ENCODE measurements around the gene UBR2.
"Not testable (repeated sequence)": the region's sequence is repeated elsewhere in the genome, so short reads cannot be mapped to it uniquely, and the experiment has no call there.

Gene UBR2

GRCh38 chr6:42537536-42537935 is 26.3 kb upstream of the UBR2 start:
- Mint-ChIP-seq H3K9me3 (no peaks in the 10 kb centered on the region), H3K4me1 (no peaks in the 10 kb centered on the region), H3K27me3 (peaks cover 15% of the 10 kb centered on the region), H3K4me3 (no peak overlapping the region), H3K36me3 (no peaks in the 10 kb centered on the region), H3K27ac (no peak overlapping the region)
- CTCF ChIA-PET = interaction anchor here (0.7 to 4.0 kb wide), 4 partner anchors 10 to 323 kb away, joined by 3 to 24 read pairs (median 6); no protein-coding TSS in a partner anchor
- no peak for DNase-seq

DNA sequence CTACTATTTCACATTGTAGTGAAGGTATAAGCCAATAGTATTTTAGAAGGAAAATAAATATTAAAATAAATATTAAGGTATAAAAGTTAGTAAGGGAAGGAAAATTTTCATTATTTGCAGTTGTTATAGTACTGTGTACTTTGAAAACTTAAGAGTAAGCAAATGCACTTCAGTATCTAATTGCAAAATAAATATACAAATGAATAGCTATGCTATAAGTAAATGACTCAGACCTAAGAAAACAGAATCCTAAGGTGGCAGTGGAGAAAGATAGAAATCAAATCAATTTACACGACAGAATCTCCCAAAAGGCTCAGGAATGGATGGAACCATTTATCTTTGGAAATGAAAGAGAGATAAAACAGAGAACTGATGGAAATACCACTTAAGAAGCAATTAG is 24.7 kb upstream of the UBR2 start:
- no peak overlapping the region for H3K4me3 Mint-ChIP-seq
- CTCF ChIA-PET = no interaction called here
- H3K27me3 Mint-ChIP-seq = peaks cover 12% of the 10 kb centered on the region
- H3K27ac Mint-ChIP-seq = no peak overlapping the region
- no peaks in the 10 kb centered on the region for H3K36me3 Mint-ChIP-seq
- DNase-seq = no peak
- H3K9me3 Mint-ChIP-seq = no peaks in the 10 kb centered on the region
- H3K4me1 Mint-ChIP-seq = no peaks in the 10 kb centered on the region

DNA sequence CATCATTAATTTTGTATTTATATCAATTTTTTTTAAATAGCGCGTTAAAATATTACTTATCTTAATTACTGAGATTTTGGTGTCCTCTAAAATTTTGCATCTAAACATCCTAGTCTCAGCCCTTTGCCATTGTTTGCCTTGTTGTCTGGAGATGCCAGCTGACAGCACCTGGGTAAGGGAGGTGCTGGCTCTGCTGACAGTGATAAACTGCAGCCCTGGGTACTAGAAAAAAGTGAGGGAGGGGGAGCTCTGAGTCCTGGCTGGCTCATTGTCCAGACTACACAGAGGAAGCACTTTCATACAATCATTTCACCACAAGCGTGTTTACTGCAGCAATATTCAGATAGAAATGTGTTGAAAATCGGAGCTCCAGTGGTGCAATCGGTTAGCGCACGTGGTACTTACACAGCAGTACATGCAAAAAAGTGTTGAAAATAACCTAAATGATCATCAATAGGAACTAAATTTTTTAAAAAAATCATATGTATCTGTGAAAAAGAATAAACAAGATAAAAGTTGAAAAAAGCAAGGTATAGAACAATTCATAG is 18.5 kb upstream of the UBR2 start:
- Mint-ChIP-seq H3K4me3 (no peak overlapping the region), H3K4me1 (peaks cover 15% of the 10 kb centered on the region), H3K27me3 (peaks cover 12% of the 10 kb centered on the region), H3K36me3 (no peaks in the 10 kb centered on the region), H3K27ac (no peak overlapping the region), H3K9me3 (no peaks in the 10 kb centered on the region)
- CTCF ChIA-PET = interaction anchor here (1.0 to 4.4 kb wide), 4 partner anchors 10 to 331 kb away, joined by 5 to 64 read pairs (median 14); no protein-coding TSS in a partner anchor
- no peak for DNase-seq

GRCh38 chr6:42547407-42548329 is 16.2 kb upstream of the UBR2 start:
- H3K27me3 Mint-ChIP-seq = peaks cover 8% of the 10 kb centered on the region
- H3K4me1 Mint-ChIP-seq = peaks cover 15% of the 10 kb centered on the region
- H3K36me3 Mint-ChIP-seq = no peaks in the 10 kb centered on the region
- peak overlapping the region; percentile 42 for H3K27ac Mint-ChIP-seq
- peak; percentile 89 for DNase-seq
- H3K9me3 Mint-ChIP-seq = no peaks in the 10 kb centered on the region
- H3K4me3 Mint-ChIP-seq = peak overlapping the region; percentile 51
- CTCF ChIA-PET = interaction anchor here (0.6 to 4.4 kb wide), 71 partner anchors 9 to 504 kb away, joined by 3 to 64 read pairs (median 4); partner anchors contain the start of genes MRPS10, RPL7L1, TBCC and UBR2

DNA sequence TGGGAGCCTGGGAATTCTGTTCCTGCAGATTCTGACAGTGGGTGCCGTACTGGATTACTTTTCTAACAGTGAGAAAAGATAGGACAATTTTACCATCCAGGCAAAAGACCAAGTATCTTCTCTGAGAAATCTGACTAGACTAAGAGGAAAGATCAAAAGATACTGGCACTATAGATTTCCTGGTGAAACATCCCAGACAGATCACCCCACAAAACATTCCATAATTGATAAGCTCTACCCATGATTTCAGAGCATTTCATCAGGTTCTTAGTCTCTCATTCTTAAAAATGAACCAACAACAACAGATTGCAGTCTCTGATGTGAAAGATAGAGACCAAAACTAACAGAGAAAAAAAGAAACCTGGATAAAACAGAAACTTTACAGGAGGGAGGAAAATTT is 13.6 kb upstream of the UBR2 start:
- CTCF ChIA-PET = no interaction called here
- Mint-ChIP-seq H3K4me1 (peaks cover 23% of the 10 kb centered on the region), H3K9me3 (no peaks in the 10 kb centered on the region)

DNA sequence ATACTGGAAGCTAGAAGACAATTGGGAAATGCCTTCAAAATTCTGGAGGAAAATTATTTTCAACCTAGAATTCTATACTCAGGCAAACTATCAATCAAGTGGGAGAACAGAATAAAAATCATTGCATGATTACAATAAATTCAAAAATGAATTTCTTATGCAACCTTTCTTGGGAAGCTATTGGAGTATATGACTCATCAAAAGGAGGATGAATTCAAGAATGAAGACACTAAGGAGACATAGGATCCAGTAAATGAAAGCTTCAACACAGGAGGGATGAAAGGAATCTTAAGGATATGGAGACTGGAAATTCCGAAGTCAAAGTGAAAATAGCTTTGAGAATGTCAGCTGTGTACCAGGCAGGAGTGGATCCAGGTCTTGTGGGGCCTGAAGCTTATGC is 12.6 kb upstream of the UBR2 start:
- Mint-ChIP-seq H3K4me3 (no peak overlapping the region), H3K36me3 (no peaks in the 10 kb centered on the region), H3K27ac (no peak overlapping the region), H3K27me3 (peaks cover 18% of the 10 kb centered on the region), H3K9me3 (no peaks in the 10 kb centered on the region), H3K4me1 (peaks cover 29% of the 10 kb centered on the region)
- CTCF ChIA-PET = interaction anchor here (0.9 to 1.7 kb wide), 4 partner anchors 12 to 291 kb away, joined by 3 to 5 read pairs (median 4); partner anchors contain the start of gene UBR2
- DNase-seq = no peak

More for the DNA sequence above, 13.6 kb upstream of the UBR2 start:
- DNase-seq = no peak
- Mint-ChIP-seq H3K27ac (no peak overlapping the region), H3K4me3 (no peak overlapping the region), H3K27me3 (peaks cover 18% of the 10 kb centered on the region), H3K36me3 (no peaks in the 10 kb centered on the region)

DNA sequence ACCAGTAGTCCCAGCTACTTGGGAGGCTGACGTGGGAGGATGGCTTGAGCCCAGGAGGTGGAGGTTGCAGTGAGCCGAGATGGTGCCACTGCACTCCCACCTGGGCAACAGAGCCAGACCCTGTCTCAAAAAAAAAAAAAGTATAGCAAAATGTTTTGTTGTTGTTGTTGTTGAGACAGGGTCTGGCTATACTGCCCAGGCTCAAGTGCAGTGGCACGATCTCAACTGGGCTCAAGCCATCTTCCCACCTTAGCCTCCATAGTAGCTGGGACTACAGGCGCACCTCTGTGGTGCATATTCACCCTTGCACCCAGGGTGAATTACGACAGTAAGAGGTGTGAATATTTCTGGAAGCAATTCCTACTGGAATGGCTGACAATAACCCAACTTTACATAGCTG is 11.4 kb upstream of the UBR2 start:
- Mint-ChIP-seq H3K27ac (no peak overlapping the region), H3K36me3 (no peaks in the 10 kb centered on the region), H3K4me1 (peaks cover 24% of the 10 kb centered on the region), H3K27me3 (peaks cover 18% of the 10 kb centered on the region), H3K4me3 (no peak overlapping the region), H3K9me3 (no peaks in the 10 kb centered on the region)
- CTCF ChIA-PET = interaction anchor here (0.6 to 1.7 kb wide), 5 partner anchors 11 to 175 kb away, joined by 3 to 5 read pairs (median 4); partner anchors contain the start of gene UBR2
- DNase-seq = no peak

GRCh38 chr6:42555477-42556457 is 8.1 kb upstream of the UBR2 start:
- peak; percentile 49 for DNase-seq
- no peaks in the 10 kb centered on the region for H3K36me3 Mint-ChIP-seq
- H3K27ac Mint-ChIP-seq = peak overlapping the region; percentile 39
- no peaks in the 10 kb centered on the region for H3K9me3 Mint-ChIP-seq
- CTCF ChIA-PET = interaction anchor here (1.0 to 3.0 kb wide), 2 partner anchors 9 to 171 kb away, joined by 4 to 10 read pairs; no protein-coding TSS in a partner anchor
- H3K4me1 Mint-ChIP-seq = peaks cover 14% of the 10 kb centered on the region
- H3K4me3 Mint-ChIP-seq = no peak overlapping the region
- H3K27me3 Mint-ChIP-seq = peaks cover 31% of the 10 kb centered on the region

DNA sequence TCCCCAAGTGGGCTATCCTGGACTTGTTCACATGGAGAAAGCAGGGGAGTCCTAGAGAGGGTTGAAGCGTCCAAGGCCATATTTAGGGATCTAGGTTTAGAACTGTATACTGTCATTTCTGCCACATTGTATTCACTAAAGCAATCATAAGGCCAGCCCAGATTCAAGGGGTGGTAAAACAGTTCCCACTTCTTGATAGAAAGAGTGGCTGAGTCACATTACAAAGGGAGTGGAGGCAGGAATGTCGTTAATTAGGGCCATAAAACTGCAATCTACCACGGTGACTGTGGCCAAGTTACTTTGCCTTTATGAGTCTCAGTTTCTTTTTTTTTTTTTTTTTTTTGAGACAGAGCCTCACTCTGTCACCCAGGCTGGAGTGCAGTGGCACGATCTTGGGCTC is 7.4 kb upstream of the UBR2 start:
- CTCF ChIA-PET = interaction anchor here (1.0 to 3.0 kb wide), 2 partner anchors 9 to 170 kb away, joined by 4 to 10 read pairs; no protein-coding TSS in a partner anchor
- no peak overlapping the region for H3K27ac Mint-ChIP-seq

GRCh38 chr6:42559276-42559675 is 4.6 kb upstream of the UBR2 start:
- H3K4me1 Mint-ChIP-seq = peaks cover 21% of the 10 kb centered on the region
- not testable (repeated sequence) for H3K36me3 Mint-ChIP-seq, H3K27ac Mint-ChIP-seq, H3K9me3 Mint-ChIP-seq, DNase-seq, H3K4me3 Mint-ChIP-seq
- CTCF ChIA-PET = interaction anchor here (6.3 kb wide), 1 partner anchor 12 kb away, joined by 26 read pairs; no protein-coding TSS in a partner anchor
- H3K27me3 Mint-ChIP-seq = peaks cover 21% of the 10 kb centered on the region

More for the DNA sequence above, 7.4 kb upstream of the UBR2 start:
- no peak for DNase-seq
- Mint-ChIP-seq H3K36me3 (no peaks in the 10 kb centered on the region), H3K27me3 (peaks cover 31% of the 10 kb centered on the region), H3K9me3 (no peaks in the 10 kb centered on the region), H3K4me3 (no peak overlapping the region), H3K4me1 (peaks cover 14% of the 10 kb centered on the region)

DNA sequence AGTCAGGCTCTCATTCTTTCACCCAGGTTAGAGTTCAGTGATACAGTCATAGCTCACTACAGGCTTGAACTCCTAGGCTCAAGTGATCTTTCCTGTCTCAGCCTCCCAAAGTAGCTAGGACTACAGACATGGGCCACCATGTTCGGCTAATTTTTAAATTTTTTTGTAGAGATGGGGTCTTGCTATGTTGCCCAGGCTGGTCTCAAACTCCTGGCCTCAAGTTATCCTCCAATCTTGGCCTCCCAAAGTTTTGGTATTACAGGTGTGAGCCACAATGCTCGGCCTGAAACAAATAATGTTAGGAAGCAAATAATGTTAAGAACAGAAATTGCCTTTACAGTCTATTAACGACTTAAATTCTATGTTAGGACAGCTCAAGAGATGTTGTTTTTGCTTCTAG is 1.8 kb upstream of the UBR2 start:
- Mint-ChIP-seq H3K36me3 (peaks cover 15% of the 10 kb centered on the region), H3K27ac (no peak overlapping the region), H3K4me3 (no peak overlapping the region), H3K9me3 (no peaks in the 10 kb centered on the region), H3K27me3 (peaks cover 18% of the 10 kb centered on the region), H3K4me1 (peaks cover 24% of the 10 kb centered on the region)
- no peak for DNase-seq
- CTCF ChIA-PET = interaction anchor here (6.3 kb wide), 1 partner anchor 14 kb away, joined by 26 read pairs; no protein-coding TSS in a partner anchor

DNA sequence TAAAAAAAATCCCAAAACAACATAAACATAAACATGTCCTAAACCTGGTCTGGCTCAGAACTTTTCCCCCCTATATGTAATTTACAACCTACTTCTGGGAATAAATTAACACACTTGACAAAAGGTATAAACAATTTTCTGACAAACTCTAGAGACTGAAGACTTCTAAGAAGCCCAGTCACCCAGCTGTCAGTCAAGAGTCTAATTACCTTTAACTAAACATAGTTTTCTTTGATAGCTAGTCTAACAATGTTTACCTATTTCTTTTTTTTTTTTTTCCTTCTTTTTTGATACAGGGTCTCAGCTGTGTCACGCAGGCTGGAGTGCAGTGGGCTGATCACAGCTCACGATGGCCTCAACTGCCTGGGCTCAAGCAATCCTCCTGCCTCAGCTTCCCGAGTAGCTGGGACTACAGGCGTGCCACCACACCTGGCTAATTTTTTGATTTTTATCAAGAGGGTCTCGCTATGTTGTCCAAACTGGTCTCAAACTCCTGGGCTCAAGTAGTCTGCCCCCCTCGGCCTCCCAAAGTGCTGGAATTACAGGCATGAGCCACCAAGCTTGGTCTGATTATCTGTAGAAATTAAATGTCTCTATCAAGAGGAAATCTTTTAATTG is 932 bp upstream of the UBR2 start:
- Mint-ChIP-seq H3K27me3 (peaks cover 18% of the 10 kb centered on the region), H3K9me3 (no peaks in the 10 kb centered on the region), H3K36me3 (peaks cover 19% of the 10 kb centered on the region), H3K27ac (no peak overlapping the region), H3K4me1 (peaks cover 28% of the 10 kb centered on the region), H3K4me3 (no peak overlapping the region)
- no peak for DNase-seq
- CTCF ChIA-PET = interaction anchor here (1.3 to 6.3 kb wide), 3 partner anchors 11 to 31 kb away, joined by 5 to 26 read pairs (median 5); no protein-coding TSS in a partner anchor

DNA sequence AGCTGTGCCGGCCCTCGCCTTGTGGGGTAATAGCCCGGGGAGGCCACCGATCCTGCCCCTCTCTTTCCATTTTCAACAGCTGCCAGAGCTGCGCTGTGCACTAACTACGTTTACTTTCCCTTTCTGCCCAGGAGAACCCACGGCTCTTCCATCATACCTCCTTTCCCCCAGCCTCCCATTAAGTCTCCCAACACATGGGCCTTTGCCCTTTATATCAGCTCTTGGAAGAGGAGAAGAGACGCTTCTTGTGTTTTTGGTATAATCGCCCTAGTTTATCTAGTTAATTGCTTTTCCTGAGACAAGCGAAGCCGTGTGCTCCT is 637 bp downstream of the UBR2 start:
- DNase-seq = no peak
- peaks cover 40% of the 10 kb centered on the region for H3K4me1 Mint-ChIP-seq
- H3K4me3 Mint-ChIP-seq = peak overlapping the region; percentile 94
- H3K9me3 Mint-ChIP-seq = no peaks in the 10 kb centered on the region
- peaks cover 13% of the 10 kb centered on the region for H3K27me3 Mint-ChIP-seq
- H3K36me3 Mint-ChIP-seq = peaks cover 25% of the 10 kb centered on the region
- CTCF ChIA-PET = interaction anchor here (0.6 to 6.3 kb wide), 4 partner anchors 10 to 571 kb away, joined by 3 to 26 read pairs (median 6); no protein-coding TSS in a partner anchor
- peak overlapping the region; percentile 95 for H3K27ac Mint-ChIP-seq
